ENCODE results near the gene GNAS-AS1.

- no peak for TF ChIP-seq CTCF (IDR thresholded peaks at IDR 0.05; ENCODE audit: insufficient read depth, low read length, poor library complexity, severe bottlenecking)
- TF ChIP-seq EZH2phosphoT487 (conservative IDR thresholded peaks at IDR 0.05; ENCODE audit: low read length) = no peak
Measured at GRCh38 chr20:58898629-58899408, 48.1 kb upstream of the GNAS-AS1 start.

Data from SU-DHL-6 (cell line).